ENCODE results near the gene C1S. TPM values are rescaled to one million over a fixed set of nuclear protein-coding genes. Genes with fewer than 3 reads are reported as not detected.

Gene C1S
- total and polyA plus RNA-seq, 2 experiments from 2014 or later, result 4.9 to 9.7 TPM

DNA sequence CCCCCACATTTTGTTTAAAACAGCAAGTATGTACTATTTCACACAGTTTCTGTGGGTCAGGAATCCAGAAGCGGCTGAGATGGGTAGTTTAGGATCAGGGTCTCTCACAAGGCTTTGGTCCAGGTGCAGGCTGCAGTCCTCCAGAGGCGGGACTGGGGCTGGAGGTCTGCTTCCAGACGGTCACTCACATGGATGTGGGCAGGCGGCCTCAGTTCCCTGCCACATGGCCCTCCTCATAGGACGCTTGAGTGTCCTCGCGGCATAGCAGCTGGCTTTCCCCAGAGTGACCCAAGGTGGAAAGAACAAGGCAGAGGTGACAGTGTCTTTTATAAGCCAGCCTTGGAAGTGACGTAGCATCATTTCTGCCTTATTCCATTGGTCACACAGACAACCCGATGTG lies 56.4 kb downstream of the C1S start (continued):
- TF ChIP-seq, protein P1, sequence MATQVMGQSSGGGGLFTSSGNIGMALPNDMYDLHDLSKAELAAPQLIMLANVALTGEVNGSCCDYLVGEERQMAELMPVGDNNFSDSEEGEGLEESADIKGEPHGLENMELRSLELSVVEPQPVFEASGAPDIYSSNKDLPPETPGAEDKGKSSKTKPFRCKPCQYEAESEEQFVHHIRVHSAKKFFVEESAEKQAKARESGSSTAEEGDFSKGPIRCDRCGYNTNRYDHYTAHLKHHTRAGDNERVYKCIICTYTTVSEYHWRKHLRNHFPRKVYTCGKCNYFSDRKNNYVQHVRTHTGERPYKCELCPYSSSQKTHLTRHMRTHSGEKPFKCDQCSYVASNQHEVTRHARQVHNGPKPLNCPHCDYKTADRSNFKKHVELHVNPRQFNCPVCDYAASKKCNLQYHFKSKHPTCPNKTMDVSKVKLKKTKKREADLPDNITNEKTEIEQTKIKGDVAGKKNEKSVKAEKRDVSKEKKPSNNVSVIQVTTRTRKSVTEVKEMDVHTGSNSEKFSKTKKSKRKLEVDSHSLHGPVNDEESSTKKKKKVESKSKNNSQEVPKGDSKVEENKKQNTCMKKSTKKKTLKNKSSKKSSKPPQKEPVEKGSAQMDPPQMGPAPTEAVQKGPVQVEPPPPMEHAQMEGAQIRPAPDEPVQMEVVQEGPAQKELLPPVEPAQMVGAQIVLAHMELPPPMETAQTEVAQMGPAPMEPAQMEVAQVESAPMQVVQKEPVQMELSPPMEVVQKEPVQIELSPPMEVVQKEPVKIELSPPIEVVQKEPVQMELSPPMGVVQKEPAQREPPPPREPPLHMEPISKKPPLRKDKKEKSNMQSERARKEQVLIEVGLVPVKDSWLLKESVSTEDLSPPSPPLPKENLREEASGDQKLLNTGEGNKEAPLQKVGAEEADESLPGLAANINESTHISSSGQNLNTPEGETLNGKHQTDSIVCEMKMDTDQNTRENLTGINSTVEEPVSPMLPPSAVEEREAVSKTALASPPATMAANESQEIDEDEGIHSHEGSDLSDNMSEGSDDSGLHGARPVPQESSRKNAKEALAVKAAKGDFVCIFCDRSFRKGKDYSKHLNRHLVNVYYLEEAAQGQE (IDR thresholded peaks at IDR 0.05; ENCODE audit: unreplicated experiment), result no peak
- TF ChIP-seq EZH2phosphoT487 (IDR thresholded peaks at IDR 0.05; ENCODE audit: unreplicated experiment) (no peak), ETS1 (IDR thresholded peaks at IDR 0.05) (no peak)

- Mint-ChIP-seq H3K27ac (no peak overlapping the region), H3K4me3 (no peak overlapping the region), H3K27me3 (ENCODE audit: insufficient read depth, low read depth, poor library complexity) (peaks cover 5% of the 10 kb centered on the region), H3K9me3 (no peaks in the 10 kb centered on the region), H3K36me3 (ENCODE audit: low read depth) (no peaks in the 10 kb centered on the region; the same call in 2 of the 3 replicates), H3K4me1 (peaks cover 4% of the 10 kb centered on the region; the same call in 1 of the 3 replicates)
- Histone ChIP-seq H3K27ac (ENCODE audit: low read depth) (no peak overlapping the region), H2AFZ (no peak overlapping the region), H3K27me3 (ENCODE audit: insufficient read depth) (no peaks in the 10 kb centered on the region), H3K4me1 (ENCODE audit: insufficient read depth) (no peaks in the 10 kb centered on the region), H3F3A (replicated peaks; ENCODE audit: low read depth) (no peaks in the 10 kb centered on the region), H3K4me3 (no peak overlapping the region), H3K4me2 (no peak overlapping the region), H4K20me1 (replicated peaks; ENCODE audit: insufficient read depth) (no peaks in the 10 kb centered on the region), H3K9me2 (ENCODE audit: insufficient read depth) (no peaks in the 10 kb centered on the region), H3K79me2 (replicated peaks; ENCODE audit: insufficient read depth) (no peaks in the 10 kb centered on the region), H3K36me3 (ENCODE audit: insufficient read depth) (no peaks in the 10 kb centered on the region)
- ATAC-seq (no peak), DNase-seq (ENCODE audit: low spot score) (no peak)
- TF ChIP-seq POLR2AphosphoS5 (IDR thresholded peaks at IDR 0.05; ENCODE audit: low read depth), result no peak
- TF ChIP-seq JUNB (IDR thresholded peaks at IDR 0.05; ENCODE audit: unreplicated experiment), result no peak
- TF ChIP-seq, protein P1 (IDR thresholded peaks at IDR 0.05; ENCODE audit: unreplicated experiment), result no peak
- TF ChIP-seq, protein P2, sequence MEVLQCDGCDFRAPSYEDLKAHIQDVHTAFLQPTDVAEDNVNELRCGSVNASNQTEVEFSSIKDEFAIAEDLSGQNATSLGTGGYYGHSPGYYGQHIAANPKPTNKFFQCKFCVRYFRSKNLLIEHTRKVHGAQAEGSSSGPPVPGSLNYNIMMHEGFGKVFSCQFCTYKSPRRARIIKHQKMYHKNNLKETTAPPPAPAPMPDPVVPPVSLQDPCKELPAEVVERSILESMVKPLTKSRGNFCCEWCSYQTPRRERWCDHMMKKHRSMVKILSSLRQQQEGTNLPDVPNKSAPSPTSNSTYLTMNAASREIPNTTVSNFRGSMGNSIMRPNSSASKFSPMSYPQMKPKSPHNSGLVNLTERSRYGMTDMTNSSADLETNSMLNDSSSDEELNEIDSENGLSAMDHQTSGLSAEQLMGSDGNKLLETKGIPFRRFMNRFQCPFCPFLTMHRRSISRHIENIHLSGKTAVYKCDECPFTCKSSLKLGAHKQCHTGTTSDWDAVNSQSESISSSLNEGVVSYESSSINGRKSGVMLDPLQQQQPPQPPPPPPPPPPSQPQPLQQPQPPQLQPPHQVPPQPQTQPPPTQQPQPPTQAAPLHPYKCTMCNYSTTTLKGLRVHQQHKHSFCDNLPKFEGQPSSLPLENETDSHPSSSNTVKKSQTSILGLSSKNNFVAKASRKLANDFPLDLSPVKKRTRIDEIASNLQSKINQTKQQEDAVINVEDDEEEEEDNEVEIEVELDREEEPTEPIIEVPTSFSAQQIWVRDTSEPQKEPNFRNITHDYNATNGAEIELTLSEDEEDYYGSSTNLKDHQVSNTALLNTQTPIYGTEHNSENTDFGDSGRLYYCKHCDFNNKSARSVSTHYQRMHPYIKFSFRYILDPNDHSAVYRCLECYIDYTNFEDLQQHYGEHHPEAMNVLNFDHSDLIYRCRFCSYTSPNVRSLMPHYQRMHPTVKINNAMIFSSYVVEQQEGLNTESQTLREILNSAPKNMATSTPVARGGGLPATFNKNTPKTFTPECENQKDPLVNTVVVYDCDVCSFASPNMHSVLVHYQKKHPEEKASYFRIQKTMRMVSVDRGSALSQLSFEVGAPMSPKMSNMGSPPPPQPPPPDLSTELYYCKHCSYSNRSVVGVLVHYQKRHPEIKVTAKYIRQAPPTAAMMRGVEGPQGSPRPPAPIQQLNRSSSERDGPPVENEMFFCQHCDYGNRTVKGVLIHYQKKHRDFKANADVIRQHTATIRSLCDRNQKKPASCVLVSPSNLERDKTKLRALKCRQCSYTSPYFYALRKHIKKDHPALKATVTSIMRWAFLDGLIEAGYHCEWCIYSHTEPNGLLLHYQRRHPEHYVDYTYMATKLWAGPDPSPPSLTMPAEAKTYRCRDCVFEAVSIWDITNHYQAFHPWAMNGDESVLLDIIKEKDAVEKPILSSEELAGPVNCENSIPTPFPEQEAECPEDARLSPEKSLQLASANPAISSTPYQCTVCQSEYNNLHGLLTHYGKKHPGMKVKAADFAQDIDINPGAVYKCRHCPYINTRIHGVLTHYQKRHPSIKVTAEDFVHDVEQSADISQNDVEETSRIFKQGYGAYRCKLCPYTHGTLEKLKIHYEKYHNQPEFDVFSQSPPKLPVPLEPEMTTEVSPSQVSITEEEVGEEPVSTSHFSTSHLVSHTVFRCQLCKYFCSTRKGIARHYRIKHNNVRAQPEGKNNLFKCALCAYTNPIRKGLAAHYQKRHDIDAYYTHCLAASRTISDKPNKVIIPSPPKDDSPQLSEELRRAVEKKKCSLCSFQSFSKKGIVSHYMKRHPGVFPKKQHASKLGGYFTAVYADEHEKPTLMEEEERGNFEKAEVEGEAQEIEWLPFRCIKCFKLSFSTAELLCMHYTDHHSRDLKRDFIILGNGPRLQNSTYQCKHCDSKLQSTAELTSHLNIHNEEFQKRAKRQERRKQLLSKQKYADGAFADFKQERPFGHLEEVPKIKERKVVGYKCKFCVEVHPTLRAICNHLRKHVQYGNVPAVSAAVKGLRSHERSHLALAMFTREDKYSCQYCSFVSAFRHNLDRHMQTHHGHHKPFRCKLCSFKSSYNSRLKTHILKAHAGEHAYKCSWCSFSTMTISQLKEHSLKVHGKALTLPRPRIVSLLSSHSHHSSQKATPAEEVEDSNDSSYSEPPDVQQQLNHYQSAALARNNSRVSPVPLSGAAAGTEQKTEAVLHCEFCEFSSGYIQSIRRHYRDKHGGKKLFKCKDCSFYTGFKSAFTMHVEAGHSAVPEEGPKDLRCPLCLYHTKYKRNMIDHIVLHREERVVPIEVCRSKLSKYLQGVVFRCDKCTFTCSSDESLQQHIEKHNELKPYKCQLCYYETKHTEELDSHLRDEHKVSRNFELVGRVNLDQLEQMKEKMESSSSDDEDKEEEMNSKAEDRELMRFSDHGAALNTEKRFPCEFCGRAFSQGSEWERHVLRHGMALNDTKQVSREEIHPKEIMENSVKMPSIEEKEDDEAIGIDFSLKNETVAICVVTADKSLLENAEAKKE (CRISPR knock-in tag; IDR thresholded peaks at IDR 0.05), result no peak
- no peak for TF ChIP-seq NANOG (IDR thresholded peaks at IDR 0.05; ENCODE audit: borderline replicate concordance)
- TF ChIP-seq, protein P3, sequence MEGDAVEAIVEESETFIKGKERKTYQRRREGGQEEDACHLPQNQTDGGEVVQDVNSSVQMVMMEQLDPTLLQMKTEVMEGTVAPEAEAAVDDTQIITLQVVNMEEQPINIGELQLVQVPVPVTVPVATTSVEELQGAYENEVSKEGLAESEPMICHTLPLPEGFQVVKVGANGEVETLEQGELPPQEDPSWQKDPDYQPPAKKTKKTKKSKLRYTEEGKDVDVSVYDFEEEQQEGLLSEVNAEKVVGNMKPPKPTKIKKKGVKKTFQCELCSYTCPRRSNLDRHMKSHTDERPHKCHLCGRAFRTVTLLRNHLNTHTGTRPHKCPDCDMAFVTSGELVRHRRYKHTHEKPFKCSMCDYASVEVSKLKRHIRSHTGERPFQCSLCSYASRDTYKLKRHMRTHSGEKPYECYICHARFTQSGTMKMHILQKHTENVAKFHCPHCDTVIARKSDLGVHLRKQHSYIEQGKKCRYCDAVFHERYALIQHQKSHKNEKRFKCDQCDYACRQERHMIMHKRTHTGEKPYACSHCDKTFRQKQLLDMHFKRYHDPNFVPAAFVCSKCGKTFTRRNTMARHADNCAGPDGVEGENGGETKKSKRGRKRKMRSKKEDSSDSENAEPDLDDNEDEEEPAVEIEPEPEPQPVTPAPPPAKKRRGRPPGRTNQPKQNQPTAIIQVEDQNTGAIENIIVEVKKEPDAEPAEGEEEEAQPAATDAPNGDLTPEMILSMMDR (conservative IDR thresholded peaks at IDR 0.05; ENCODE audit: low read depth in 2 of 2), result no peak
- no peak for TF ChIP-seq EZH2 (IDR thresholded peaks at IDR 0.05; ENCODE audit: low read depth, unreplicated experiment)
Observed at GRCh38 chr12:7117670-7118069, 57.2 kb downstream of the C1S start.
